Measurements from ENCODE around the gene NKAIN4.
"Not testable (repeated sequence)": the region's sequence is repeated elsewhere in the genome, so short reads cannot be mapped to it uniquely, and the experiment has no call there.

The NKAIN4 gene

GRCh38 chr20:63254606-63255384, 532 bp upstream of the NKAIN4 start:
- no peak for DNase-seq

GRCh38 chr20:63253438-63254231, 628 bp downstream of the NKAIN4 start:
- DNase-seq, result no peak

GRCh38 chr20:63253065-63253437, 1.2 kb downstream of the NKAIN4 start:
- DNase-seq, result no peak

GRCh38 chr20:63252284-63252711, 2.0 kb downstream of the NKAIN4 start:
- no peak for DNase-seq

GRCh38 chr20:63251350-63251749, 2.9 kb downstream of the NKAIN4 start:
- DNase-seq, result not testable (repeated sequence)

- DNase-seq, result no peak
Observed at GRCh38 chr20:63249891-63250290, 4.4 kb downstream of the NKAIN4 start.

- DNase-seq, result no peak
Observed at GRCh38 chr20:63248835-63249591, 5.2 kb downstream of the NKAIN4 start.

GRCh38 chr20:63247671-63248228, 6.5 kb downstream of the NKAIN4 start:
- DNase-seq, result no peak

GRCh38 chr20:63246490-63247288, 7.6 kb downstream of the NKAIN4 start:
- no peak for DNase-seq

GRCh38 chr20:63244468-63244867, 9.8 kb downstream of the NKAIN4 start:
- no peak for DNase-seq

- no peak for DNase-seq
Observed at GRCh38 chr20:63243604-63244247, 10.5 kb downstream of the NKAIN4 start.

GRCh38 chr20:63242736-63243135, 11.5 kb downstream of the NKAIN4 start:
- DNase-seq, result no peak

- DNase-seq, result no peak
Observed at GRCh38 chr20:63241272-63241671, 13.0 kb downstream of the NKAIN4 start.

GRCh38 chr20:63240004-63240403, 14.3 kb downstream of the NKAIN4 start:
- no peak for DNase-seq

- DNase-seq, result no peak
Observed at GRCh38 chr20:63239431-63239830, 14.8 kb downstream of the NKAIN4 start.

- no peak for DNase-seq
Observed at GRCh38 chr20:63238514-63239125, 15.6 kb downstream of the NKAIN4 start.

GRCh38 chr20:63238031-63238430, 16.2 kb downstream of the NKAIN4 start:
- no peak for DNase-seq

GRCh38 chr20:63236116-63236837, 18.0 kb downstream of the NKAIN4 start:
- DNase-seq, result no peak

GRCh38 chr20:63235399-63235983, 18.8 kb downstream of the NKAIN4 start, which contains the start of gene BIRC7:
BIRC7 (plus strand) TSS chr20:63235905; CDS start chr20:63236097, 192 bp downstream.
- DNase-seq, result no peak
